ENCODE measurements around the gene PARN. TPM values are rescaled to one million over a fixed set of nuclear protein-coding genes. Genes with fewer than 3 reads are reported as not detected.

The PARN gene
- total and polyA plus RNA-seq, 2 of the 8 experiments (the other 6 are each of a cell fraction or from before 2014, with no cell fraction given): 24.5 to 44.6 TPM

- Histone ChIP-seq H3K23ac (ENCODE audit: insufficient read length) (no peak overlapping the region), H3K18ac (ENCODE audit: extremely low read depth, low read length) (no peak overlapping the region), H2AFZ (ENCODE audit: low read length) (no peak overlapping the region), H2AK5ac (ENCODE audit: low read depth, low read length) (no peak overlapping the region), H2BK12ac (ENCODE audit: low read depth, low read length) (no peak overlapping the region), H3K4me1 (replicated peaks in 1 of 4; ENCODE audit: control insufficient read depth in 3 of 4, insufficient read depth in 4 of 4, low read length in 3 of 4) (peaks cover 1 to 21% (median 7%) of the 10 kb centered on the region in 4 experiments), H4K8ac (ENCODE audit: extremely low read depth, insufficient read depth, low read length) (no peak overlapping the region), H3K27ac (ENCODE audit: low read depth, low read length) (no peak overlapping the region), H2BK20ac (ENCODE audit: low read length) (no peak overlapping the region), H4K5ac (ENCODE audit: insufficient read length, low read depth, low read length) (peak overlapping the region; percentile 0), H4K20me1 (replicated peaks in 1 of 2; ENCODE audit: control insufficient read depth in 1 of 2, insufficient read depth in 2 of 2, low read length in 2 of 2) (peaks cover 1 to 7% of the 10 kb centered on the region in 2 experiments), H3K79me2 (ENCODE audit: control insufficient read depth in 1 of 2, insufficient read depth in 2 of 2, low read length in 2 of 2) (peaks cover 13 to 79% of the 10 kb centered on the region in 2 experiments; a peak in 3 of 4 replicates), H2BK5ac (ENCODE audit: low read depth, low read length) (no peak overlapping the region), H2BK120ac (replicated peaks; ENCODE audit: low read depth, low read length) (no peak overlapping the region), H2BK15ac (ENCODE audit: low read length) (no peak overlapping the region), H3K4ac (replicated peaks; ENCODE audit: insufficient read length, low read depth, low read length) (no peak overlapping the region), H3K9ac (replicated peaks in 1 of 4; ENCODE audit: extremely low read depth in 1 of 4, low read depth in 3 of 4, low read length in 3 of 4) (no peak overlapping the region), H3K9me3 (ENCODE audit: insufficient read depth in 2 of 2, low read depth in 1 of 2, low read length in 1 of 2) (no peaks in the 10 kb centered on the region), H3K4me3 (ENCODE audit: extremely low read depth in 1 of 4, insufficient read depth in 2 of 4, low read depth in 3 of 4, low read length in 4 of 4) (no peak overlapping the region), H3K27me3 (replicated peaks in 1 of 4; ENCODE audit: control insufficient read depth in 3 of 4, extremely low read depth in 1 of 4, insufficient read depth in 3 of 4, low read length in 3 of 4) (no peaks in the 10 kb centered on the region), H3K14ac (ENCODE audit: insufficient read length) (no peak overlapping the region), H3K36me3 (ENCODE audit: control insufficient read depth in 2 of 4, insufficient read depth in 4 of 4, low read length in 3 of 4) (peaks cover 11 to 51% (median 26%) of the 10 kb centered on the region in 4 experiments), H3K4me2 (ENCODE audit: insufficient read depth in 1 of 2, low read depth in 2 of 2, low read length in 2 of 2) (no peak overlapping the region), H3K23me2 (ENCODE audit: low read depth, low read length) (no peaks in the 10 kb centered on the region), H4K91ac (replicated peaks; ENCODE audit: insufficient read length, low read length) (no peak overlapping the region), H3K79me1 (ENCODE audit: low read depth, low read length) (peaks cover 3% of the 10 kb centered on the region), H3K56ac (replicated peaks; ENCODE audit: insufficient read length, low read depth, low read length) (no peak overlapping the region)
- ChIA-PET CTCF (ENCODE audit: partially characterized antibody) (interaction anchor here (0.9 to 1.0 kb wide), 3 partner anchors 12 to 33 kb away, joined by 3 read pairs; partner anchors contain the start of gene PARN), POLR2A (ENCODE audit: partially characterized antibody) (interaction anchor here (0.6 to 4.8 kb wide), 7 partner anchors 8 to 456 kb away, joined by 4 to 18 read pairs (median 7); partner anchors contain the start of genes BFAR and PARN)
- WGBS, 2 experiments (ENCODE audit: extremely low coverage in 1 of 2, insufficient coverage in 1 of 2, insufficient read length in 1 of 2, insufficient replicate concordance in 2 of 2, low coverage in 1 of 2, low lambda C conversion rate in 2 of 2, missing lambda C conversion rate in 1 of 2): 84% methylated on average over 7 of the region's 7 CpGs; no CpG with 5 or more reads in 1 of the 2 experiments
- FAIRE-seq: no peak
- no peak for DNase-seq (ENCODE audit: low read depth in 1 of 2, low spot score in 2 of 2)
Observed at GRCh38 chr16:14641926-14642325, 11.9 kb upstream of the PARN start.
